Activated CD4-positive, alpha-beta T cell treated with anti-CD3 and anti-CD28 coated beads for 48 hours (primary cell): Measurements from ENCODE around the gene FBLIM1.
"Not testable (repeated sequence)": the region's sequence is repeated elsewhere in the genome, so short reads cannot be mapped to it uniquely, and the experiment has no call there.

ENCODE experiments used
- DNase-seq: peaks from one replicate; pipeline ENCODE4 v3.0.0-alpha.2; 2020

Gene FBLIM1

DNA sequence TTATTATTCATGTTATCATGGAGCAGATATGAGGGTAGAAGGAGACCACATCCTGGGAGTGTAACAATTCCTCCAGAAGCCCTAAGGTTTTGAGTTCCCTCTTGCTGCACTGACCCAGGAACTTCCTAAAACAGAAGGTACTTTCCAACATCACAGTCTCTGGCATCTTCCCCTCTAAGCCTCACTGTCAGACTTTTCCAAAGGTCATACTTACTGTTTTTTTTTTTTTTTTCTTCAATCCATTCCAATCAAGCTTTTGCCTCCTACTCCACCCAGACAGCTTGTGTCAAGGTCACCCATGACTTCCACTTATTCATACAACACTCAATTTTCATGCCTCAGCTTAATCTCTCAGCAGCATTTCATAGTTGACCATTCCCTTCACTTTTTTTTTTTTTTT is 67.2 kb downstream of the FBLIM1 start:
- no peak for DNase-seq

DNA sequence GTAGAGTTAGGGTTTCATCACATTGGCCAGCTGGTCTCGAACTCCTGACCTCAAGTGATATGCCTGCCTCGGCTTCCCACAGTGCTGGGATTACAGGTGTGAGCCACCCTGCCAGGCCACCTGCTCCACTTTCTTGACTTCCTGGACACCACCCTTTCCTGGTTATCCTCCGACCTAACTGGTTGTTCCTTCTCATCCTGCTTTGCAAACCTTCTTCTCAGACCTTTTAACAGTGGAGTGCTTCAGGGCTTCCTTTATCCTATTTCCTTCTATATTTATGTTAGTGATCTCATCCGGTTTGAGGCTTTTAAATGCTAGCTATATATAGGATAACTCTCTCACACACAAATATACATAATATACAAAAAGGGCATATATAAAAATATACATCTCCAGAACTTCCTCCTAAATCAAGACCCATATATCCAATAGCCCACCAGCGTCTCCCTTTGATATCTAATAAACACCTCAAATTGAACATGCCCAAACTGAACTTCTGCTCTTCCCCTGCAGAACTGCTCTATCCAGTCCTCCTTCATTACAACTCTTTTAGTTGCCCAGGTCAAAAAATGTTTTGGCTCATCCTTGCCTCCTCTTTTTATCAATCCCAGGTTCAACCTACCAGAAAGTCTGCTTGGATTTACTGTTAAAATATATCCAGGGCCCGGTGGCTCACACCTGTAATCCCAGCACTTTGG is 68.4 kb downstream of the FBLIM1 start:
- DNase-seq, result no peak

DNA sequence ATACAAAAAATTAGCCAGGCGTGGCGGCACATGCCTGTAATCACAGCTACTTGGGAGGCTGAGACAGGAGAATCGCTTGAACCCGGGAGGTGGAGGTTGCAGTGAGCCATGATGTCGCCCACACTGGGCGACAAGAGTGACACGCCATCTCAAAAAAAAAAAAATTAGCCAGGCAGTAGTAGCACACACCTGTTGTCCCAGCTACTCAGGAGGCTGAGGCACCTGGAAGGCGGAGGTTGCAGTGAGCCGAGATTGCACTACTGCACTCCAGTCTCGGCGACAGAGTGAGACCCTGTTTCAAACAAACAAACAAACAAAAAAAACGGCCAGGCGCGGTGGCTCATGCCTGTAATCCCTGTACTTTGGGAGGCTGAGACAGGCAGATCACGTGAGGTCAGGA is 69.0 kb downstream of the FBLIM1 start:
- DNase-seq, result not testable (repeated sequence)

DNA sequence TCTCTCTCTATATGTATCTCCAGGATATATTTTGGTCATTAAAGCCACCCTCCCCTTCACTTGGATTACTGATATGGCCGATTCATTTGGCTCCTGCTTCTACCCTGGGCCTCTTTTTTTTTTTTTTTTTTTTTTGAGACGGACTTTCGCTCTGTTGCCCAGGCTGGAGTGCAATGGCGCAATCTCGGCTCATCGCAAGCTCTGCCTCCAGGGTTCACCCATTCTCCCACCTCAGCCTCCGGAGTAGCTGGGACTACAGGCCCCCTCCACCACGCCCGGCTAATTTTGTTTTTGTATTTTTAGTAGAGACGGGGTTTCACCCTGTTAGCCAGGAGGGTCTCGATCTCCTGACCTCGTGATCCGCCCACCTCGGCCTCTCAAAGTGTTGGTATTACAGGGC is 70.3 kb downstream of the FBLIM1 start:
- not testable (repeated sequence) for DNase-seq

DNA sequence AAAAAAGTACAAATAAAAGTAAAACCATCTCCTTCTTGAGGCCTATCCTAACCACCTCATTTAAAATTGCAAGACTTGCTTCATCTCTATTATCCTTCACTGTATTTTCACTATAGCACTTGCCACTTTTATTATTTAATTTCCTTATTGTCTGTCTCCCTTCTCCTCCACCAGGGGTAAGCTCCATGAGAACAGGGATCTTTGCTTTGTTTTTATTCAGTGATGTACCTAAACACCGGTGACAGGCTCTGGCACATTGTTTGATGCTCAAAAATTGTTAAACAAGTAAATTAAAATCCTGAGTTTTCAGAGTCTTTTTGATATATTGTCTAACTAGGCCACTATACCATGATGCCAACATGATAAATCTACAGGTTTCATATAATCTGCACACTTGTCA is 71.7 kb downstream of the FBLIM1 start:
- no peak for DNase-seq

DNA sequence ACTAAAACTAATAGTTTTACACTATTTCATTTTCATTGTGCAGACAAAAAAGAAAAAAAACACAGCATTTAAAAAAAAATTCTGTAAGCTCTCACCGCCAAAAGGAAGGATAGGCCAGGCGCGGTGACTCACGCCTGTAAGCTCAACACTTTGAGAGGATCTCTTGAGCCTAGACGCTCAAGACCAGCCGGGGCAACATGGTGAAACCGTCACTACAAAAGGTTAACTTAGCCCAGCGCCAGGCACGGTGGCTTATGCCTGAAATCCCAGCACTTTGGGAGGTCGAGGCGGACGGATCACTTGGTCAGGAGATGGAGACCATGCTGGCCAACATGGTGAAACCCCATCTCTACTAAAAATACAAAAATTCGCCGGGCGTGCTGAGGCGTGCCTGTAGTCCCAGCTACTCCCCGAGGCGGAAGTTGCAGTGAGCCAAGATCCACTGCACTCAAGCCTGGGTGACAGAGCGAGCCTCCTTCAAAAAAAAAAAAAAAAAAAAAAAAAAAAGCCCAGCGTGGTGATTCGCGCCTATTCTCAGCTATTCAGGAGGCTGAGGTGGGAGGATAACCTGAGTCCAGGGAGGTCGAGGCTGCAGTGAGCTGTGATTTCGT is 74.6 kb downstream of the FBLIM1 start:
- peak; percentile 69 for DNase-seq

DNA sequence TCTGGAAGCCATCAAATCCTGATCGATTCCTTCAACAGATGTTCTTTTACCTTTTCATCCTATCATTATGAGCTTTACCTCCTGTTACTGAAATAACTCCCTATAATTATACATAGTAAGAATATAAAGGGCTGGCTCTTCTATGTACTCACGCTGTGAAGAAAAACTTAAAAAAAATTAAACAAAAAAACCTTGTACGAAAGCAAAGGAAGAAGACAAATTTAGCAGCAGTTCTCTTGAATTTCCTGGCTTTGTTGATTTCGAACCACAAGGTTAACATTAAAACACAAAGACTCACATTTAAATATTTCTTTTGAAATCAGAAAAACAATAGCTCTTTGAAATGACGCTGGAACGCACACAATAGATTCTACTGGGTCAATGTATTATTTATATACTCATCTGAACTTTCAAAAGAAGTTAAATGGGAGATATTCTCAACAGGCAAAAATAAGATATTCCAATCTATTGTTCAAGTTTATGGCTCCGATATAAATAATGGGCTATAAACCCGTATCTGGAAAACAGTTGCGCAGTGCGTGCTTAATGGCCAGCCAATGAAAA is 75.3 kb downstream of the FBLIM1 start:
- DNase-seq, result no peak

DNA sequence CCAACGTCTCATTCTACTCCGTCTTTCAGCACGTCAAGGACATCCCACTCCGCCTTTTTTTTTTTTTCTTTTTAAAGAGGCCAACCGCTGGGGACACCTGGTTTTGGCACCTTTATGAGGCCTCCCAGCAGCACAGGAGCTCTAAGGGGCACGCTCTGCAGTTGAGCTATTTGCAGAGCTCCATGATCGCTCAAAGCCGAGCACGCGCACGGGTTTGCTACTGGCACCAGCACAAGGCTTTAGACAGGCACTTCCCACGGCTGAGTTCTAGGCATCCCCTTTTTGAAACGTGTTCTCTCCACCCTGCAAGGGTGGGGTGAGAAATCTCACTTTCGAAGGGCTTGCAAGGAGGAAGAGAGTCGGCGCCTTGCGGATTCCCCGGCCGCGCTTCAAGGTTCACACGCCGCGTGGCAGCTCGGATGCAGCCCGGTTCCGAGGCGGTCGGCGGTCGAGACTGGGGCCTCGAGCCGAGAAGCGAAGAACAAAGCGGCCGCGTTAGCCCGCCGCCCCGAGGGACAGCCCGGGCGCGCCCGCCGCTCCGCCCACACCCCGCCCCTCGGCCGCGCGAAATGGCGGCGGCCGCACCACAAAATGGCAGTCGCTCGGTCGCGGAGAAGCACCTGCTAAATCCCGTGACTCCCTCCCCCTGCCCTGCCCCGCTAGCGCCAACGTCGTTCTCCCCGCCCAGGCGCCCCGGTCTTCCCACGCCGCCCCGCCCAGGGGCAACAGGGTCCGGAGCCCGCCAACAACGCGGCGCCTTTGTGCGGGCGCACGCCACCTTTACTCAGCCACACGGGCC is 76.0 kb downstream of the FBLIM1 start:
- peak; percentile 93 for DNase-seq

DNA sequence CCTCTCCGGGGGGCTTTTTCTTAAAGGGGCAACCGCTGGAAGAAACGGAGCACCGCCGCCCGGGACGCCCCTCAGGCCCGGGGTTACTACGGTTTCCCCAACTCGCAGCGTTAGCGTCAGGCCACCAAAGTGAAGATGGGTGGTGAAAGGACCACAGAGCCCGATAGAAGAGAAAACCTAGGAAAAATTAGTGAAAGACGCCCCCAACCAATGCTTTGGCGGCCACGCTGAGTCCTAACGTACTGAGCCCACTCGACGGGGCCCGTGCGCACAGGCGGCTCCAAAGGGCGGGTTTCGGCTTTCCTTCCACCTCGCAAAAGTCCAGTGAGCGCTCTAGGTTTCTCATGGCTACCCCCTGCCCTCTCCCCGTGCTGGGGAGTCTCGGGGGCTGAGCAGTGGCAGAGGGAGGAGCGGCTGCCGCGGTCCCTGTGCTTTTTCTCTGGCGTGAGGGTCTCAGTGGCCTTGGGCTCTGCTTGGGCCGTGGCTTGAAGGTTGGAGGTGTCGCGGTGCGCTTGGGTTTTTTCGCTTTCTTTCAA is 76.7 kb downstream of the FBLIM1 start:
- DNase-seq, result no peak

DNA sequence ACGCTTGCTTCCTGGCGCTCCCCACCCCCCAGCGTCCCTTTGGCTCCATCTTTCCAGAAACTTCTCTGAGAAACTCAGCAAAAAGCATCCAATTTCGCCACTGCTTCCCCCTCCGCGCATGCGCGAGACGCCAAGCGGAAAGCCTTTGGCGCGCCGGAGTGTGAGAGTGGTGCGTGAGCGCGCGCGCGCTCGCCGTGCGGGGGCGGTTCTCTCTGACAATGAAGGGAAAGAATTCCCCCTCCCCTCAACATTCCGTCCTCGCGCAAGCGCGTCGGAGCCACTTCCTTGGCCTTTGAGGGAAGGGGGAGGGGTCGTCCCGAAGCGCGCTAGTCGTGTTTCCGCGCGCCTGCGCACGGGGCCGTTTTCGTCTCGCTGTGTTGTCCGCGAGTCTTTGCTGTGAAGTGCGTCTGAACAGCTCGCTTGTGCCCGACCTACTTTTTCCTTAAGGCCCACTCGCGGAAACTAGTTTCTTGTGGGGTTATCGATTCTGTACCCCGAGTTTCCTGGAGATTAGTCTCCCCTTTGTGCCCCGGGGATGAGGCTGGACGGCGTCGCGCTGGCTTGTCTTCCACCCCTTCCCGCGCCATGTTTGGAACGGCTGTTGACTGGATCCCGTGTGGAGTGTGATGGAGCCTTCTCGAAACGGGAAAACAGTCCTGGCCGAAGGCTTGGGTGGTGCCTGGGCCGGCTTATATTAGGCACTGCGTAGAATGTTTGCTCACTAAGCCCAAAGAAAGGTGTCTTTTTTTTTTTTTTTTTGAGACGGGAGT is 77.3 kb downstream of the FBLIM1 start:
- peak; percentile 100 for DNase-seq
